Calu3 (cell line): Measurements from ENCODE around the gene ABCA7. TPM values are rescaled to one million over a fixed set of nuclear protein-coding genes. Genes with fewer than 3 reads are reported as not detected.

Source experiments
- BruUV-seq: library from RNA; stranded (reverse); fragments of 400-500 nt; replicated peaks from 2 replicates; lab custom pipeline; 2021; lab: Mats Ljungman, UMichigan
- CTCF ChIA-PET: fragments of 300-600 bp; sonication (Branson Sonifier 250); formaldehyde crosslinking; loops from one replicate; lab custom pipeline; 2022; ENCODE audit warnings: antibody characterized with exemption; lab: Charles Lee
- DNase-seq: peaks from one replicate; pipeline ENCODE4 v3.0.0; 2022
- H3K27ac Mint-ChIP-seq: one replicate; pipeline ENCODE4 v1.8.0; 2022; ENCODE audit warnings: mixed read lengths; ENCODE audit not compliant: unreplicated experiment
- H3K27me3 Mint-ChIP-seq: one replicate; pipeline ENCODE4 v1.8.0; 2022; ENCODE audit warnings: mixed read lengths; ENCODE audit not compliant: unreplicated experiment
- H3K36me3 Mint-ChIP-seq: one replicate; pipeline ENCODE4 v1.8.0; 2022; ENCODE audit warnings: mild to moderate bottlenecking, moderate library complexity, mixed read lengths; ENCODE audit not compliant: insufficient read depth, unreplicated experiment
- H3K4me1 Mint-ChIP-seq: one replicate; pipeline ENCODE4 v1.8.0; 2022; ENCODE audit warnings: mild to moderate bottlenecking, low read depth, mixed read lengths; ENCODE audit not compliant: unreplicated experiment
- H3K4me3 Mint-ChIP-seq: one replicate; pipeline ENCODE4 v1.8.0; 2022; ENCODE audit warnings: mild to moderate bottlenecking, low read depth, moderate library complexity, mixed read lengths; ENCODE audit not compliant: unreplicated experiment
- H3K9me3 Mint-ChIP-seq: one replicate; pipeline ENCODE4 v1.8.0; 2022; ENCODE audit warnings: low read depth, mixed read lengths; ENCODE audit not compliant: unreplicated experiment
- CTCF ChIP-seq: fragments of 200-600 bp; IDR thresholded peaks from one replicate; pipeline ENCODE4 v1.8.0; 2022; ENCODE audit warnings: antibody characterized with exemption; ENCODE audit not compliant: unreplicated experiment
- intact Hi-C: fragments of 100-400 bp; cut with micrococcal nuclease; formaldehyde crosslinking; loops from one replicate; pipeline ENCODE4 v1.10.0; 2022; ENCODE audit not compliant: unreplicated experiment
- total RNA-seq: library from RNA; stranded (reverse); gene quantifications from 2 replicates; pipeline ENCODE4 v1.2.3, GENCODE V29; 2022

ABCA7 gene
- total RNA-seq, 1 experiment from 2014 or later: 22.7 TPM

- H3K27me3 Mint-ChIP-seq: no peaks in the 10 kb centered on the region
- H3K4me3 Mint-ChIP-seq: no peak overlapping the region
- BruUV-seq: no TSS peak
- H3K9me3 Mint-ChIP-seq: no peaks in the 10 kb centered on the region
- DNase-seq: no peak
- no peaks in the 10 kb centered on the region for H3K4me1 Mint-ChIP-seq
- no peak overlapping the region for H3K27ac Mint-ChIP-seq
- H3K36me3 Mint-ChIP-seq: peaks cover 6% of the 10 kb centered on the region
- intact Hi-C loops: no loop called here
- no peak for TF ChIP-seq CTCF
- CTCF ChIA-PET: no interaction called here
Measured at GRCh38 chr19:1049800-1050199, 9.9 kb downstream of the ABCA7 start.

GRCh38 chr19:1050989-1051788 is 11.3 kb downstream of the ABCA7 start:
- BruUV-seq: no TSS peak
- no peak for DNase-seq
- H3K4me1 Mint-ChIP-seq: no peaks in the 10 kb centered on the region
- no peak overlapping the region for H3K4me3 Mint-ChIP-seq
- intact Hi-C loops: no loop called here
- no peaks in the 10 kb centered on the region for H3K27me3 Mint-ChIP-seq
- CTCF ChIA-PET: no interaction called here
- no peak overlapping the region for H3K27ac Mint-ChIP-seq
- H3K9me3 Mint-ChIP-seq: no peaks in the 10 kb centered on the region
- no peak for TF ChIP-seq CTCF
- peaks cover 6% of the 10 kb centered on the region for H3K36me3 Mint-ChIP-seq

GRCh38 chr19:1051791-1052190 is 11.9 kb downstream of the ABCA7 start:
- intact Hi-C loops: no loop called here

GRCh38 chr19:1052349-1052975 is 12.6 kb downstream of the ABCA7 start:
- Mint-ChIP-seq H3K4me3 (no peak overlapping the region), H3K4me1 (peaks cover 4% of the 10 kb centered on the region), H3K9me3 (no peaks in the 10 kb centered on the region), H3K36me3 (peaks cover 13% of the 10 kb centered on the region), H3K27ac (no peak overlapping the region), H3K27me3 (no peaks in the 10 kb centered on the region)
- no TSS peak for BruUV-seq
- CTCF ChIA-PET: no interaction called here
- DNase-seq: no peak
- no peak for TF ChIP-seq CTCF
- intact Hi-C loops: no loop called here

More at GRCh38 chr19:1051791-1052190, 11.9 kb downstream of the ABCA7 start:
- Mint-ChIP-seq H3K36me3 (peaks cover 10% of the 10 kb centered on the region), H3K4me3 (no peak overlapping the region), H3K27me3 (no peaks in the 10 kb centered on the region), H3K27ac (no peak overlapping the region), H3K9me3 (no peaks in the 10 kb centered on the region), H3K4me1 (no peaks in the 10 kb centered on the region)
- no TSS peak for BruUV-seq
- TF ChIP-seq CTCF: no peak
- CTCF ChIA-PET: no interaction called here
- no peak for DNase-seq
